Naive thymus-derived CD4-positive, alpha-beta T cell (primary cell): ENCODE measurements around the gene TNFRSF1B. TPM values are rescaled to one million over a fixed set of nuclear protein-coding genes. Genes with fewer than 3 reads are reported as not detected.

Source experiments
- ATAC-seq: fragments of 150-1000 bp; cut with Tn5 transposase; 2 replicates; pipeline ENCODE4 v1.10.0; 2021; ENCODE audit warnings: mild to moderate bottlenecking, moderate library complexity
- CTCF ChIA-PET: fragments of 350-600 bp; sonication (Branson Sonifier 250); formaldehyde crosslinking; loops from one replicate; lab custom pipeline; 2021; ENCODE audit warnings: antibody characterized with exemption; lab: Charles Lee
- POLR2A ChIA-PET: fragments of 350-600 bp; sonication (Branson Sonifier 250); formaldehyde crosslinking; loops from one replicate; lab custom pipeline; 2021; ENCODE audit warnings: antibody characterized with exemption, inconsistent platforms; lab: Charles Lee
- DNase-seq, 9 donors: peaks; one replicate each; pipeline versions ENCODE4 v3.0.0 to v3.0.0-alpha.2; 2020 to 2022; ENCODE audit warnings: mixed read lengths in 1 of 9
- H3K27ac ChIP-seq: one replicate; pipeline ENCODE4 v1.7.0; 2013; ENCODE audit warnings: mild to moderate bottlenecking, low read depth, low read length, moderate library complexity
- H3K27me3 ChIP-seq, 2 donors: one replicate each; pipeline ENCODE4 v1.7.0; 2013; ENCODE audit warnings: low read length in 2 of 2, mild to moderate bottlenecking in 2 of 2, moderate library complexity in 2 of 2; ENCODE audit not compliant: control insufficient read depth in 2 of 2, insufficient read depth in 2 of 2
- H3K36me3 ChIP-seq, 3 experiments: 1 replicate in 2 of 3; 2 replicates in 1 of 3; pipeline ENCODE4 v1.7.0; 2013; ENCODE audit warnings: low read length in 3 of 3, mild to moderate bottlenecking in 3 of 3, moderate library complexity in 1 of 3; ENCODE audit not compliant: insufficient read depth in 3 of 3, control insufficient read depth in 2 of 3
- H3K4me1 ChIP-seq, 2 donors: one replicate each; pipeline ENCODE4 v1.7.0; 2013; ENCODE audit warnings: low read length in 2 of 2, mild to moderate bottlenecking in 2 of 2, moderate library complexity in 1 of 2; ENCODE audit not compliant: control insufficient read depth in 2 of 2, insufficient read depth in 2 of 2
- H3K4me3 ChIP-seq: 2 replicates; pipeline ENCODE4 v1.7.0; 2013; ENCODE audit warnings: mild to moderate bottlenecking, low read length
- H3K9me3 ChIP-seq, 3 experiments: 1 replicate in 2 of 3; 2 replicates in 1 of 3; pipeline ENCODE4 v1.7.0; 2013; ENCODE audit warnings: low read length in 3 of 3; ENCODE audit not compliant: control insufficient read depth in 2 of 3
- H3K27ac Mint-ChIP-seq, 9 donors: one replicate each; pipeline ENCODE4 v1.8.0; 2020 to 2022; ENCODE audit warnings: mixed read lengths in 9 of 9, mild to moderate bottlenecking in 8 of 9, moderate library complexity in 5 of 9, inconsistent platforms in 2 of 9
- H3K27me3 Mint-ChIP-seq, 5 donors: one replicate each; pipeline ENCODE4 v1.8.0; 2021 to 2022; ENCODE audit warnings: mixed read lengths in 5 of 5, mild to moderate bottlenecking in 1 of 5
- H3K36me3 Mint-ChIP-seq, 5 donors: one replicate each; pipeline ENCODE4 v1.8.0; 2020 to 2022; ENCODE audit warnings: mixed read lengths in 5 of 5, mild to moderate bottlenecking in 3 of 5, inconsistent platforms in 1 of 5
- H3K4me1 Mint-ChIP-seq, 7 donors: one replicate each; pipeline ENCODE4 v1.8.0; 2020 to 2022; ENCODE audit warnings: mixed read lengths in 7 of 7, mild to moderate bottlenecking in 3 of 7, inconsistent platforms in 1 of 7
- H3K4me3 Mint-ChIP-seq, 10 donors: one replicate each; pipeline ENCODE4 v1.8.0; 2020 to 2022; ENCODE audit warnings: mild to moderate bottlenecking in 10 of 10, mixed read lengths in 10 of 10, moderate library complexity in 6 of 10, inconsistent platforms in 2 of 10
- H3K9me3 Mint-ChIP-seq, 11 donors: one replicate each; pipeline ENCODE4 v1.8.0; 2020 to 2022; ENCODE audit warnings: mixed read lengths in 11 of 11, mild to moderate bottlenecking in 4 of 11, inconsistent platforms in 1 of 11, moderate library complexity in 1 of 11
- intact Hi-C, 2 donors: fragments of 100-400 bp; cut with micrococcal nuclease; formaldehyde crosslinking; loops; one replicate each; pipeline ENCODE4 v1.15.1; 2023
- polyA plus RNA-seq, 2 donors: library from polyadenylated mRNA; unstranded; fragments of 300-500 nt; fragmentation: Illumina TruSeq; gene quantifications; one replicate each; pipeline ENCODE4 v1.2.3, GENCODE V29; 2021
- total RNA-seq, 6 experiments: library from RNA in 5 of 6; stranded (reverse) in 5 of 6; gene quantifications; 1 replicate in 5 of 6; 2 replicates in 1 of 6; pipeline ENCODE4 v1.2.3 and lab custom pipeline; 2021 to 2026

Gene TNFRSF1B
- total and polyA plus RNA-seq, 7 experiments from 2014 or later, result 30.1 to 278 (median 48.2) TPM

GRCh38 chr1:12152113-12152891, 14.5 kb upstream of the TNFRSF1B start:
- Mint-ChIP-seq H3K27me3 (no peaks in the 10 kb centered on the region), H3K36me3 (peaks cover 0 to 31% (median 0%) of the 10 kb centered on the region in 5 donors), H3K9me3 (peaks cover 0 to 11% (median 2%) of the 10 kb centered on the region in 11 donors), H3K4me1 (peaks cover 67 to 89% (median 84%) of the 10 kb centered on the region in 7 donors), H3K4me3 (peak overlapping the region; percentile 46 to 94 (median 68)), H3K27ac (peak overlapping the region; percentile 92 to 99 (median 97))
- Histone ChIP-seq H3K4me1 (peaks cover 68% of the 10 kb centered on the region in 2 donors), H3K4me3 (no peak overlapping the region), H3K27ac (peak overlapping the region; percentile 74), H3K9me3 (no peaks in the 10 kb centered on the region), H3K36me3 (no peaks in the 10 kb centered on the region), H3K27me3 (no peaks in the 10 kb centered on the region)
- ATAC-seq (peak; percentile 26), DNase-seq (no peak)
- intact Hi-C loops, result loop anchor here in 1 of 2 donors (10.0 kb wide), 1 partner anchor 282 kb away; no protein-coding TSS in a partner anchor
- POLR2A ChIA-PET, result interaction anchor here (0.9 to 7.9 kb wide), 7 partner anchors 9 to 42 kb away, joined by 4 to 125 read pairs (median 30); no protein-coding TSS in a partner anchor
- CTCF ChIA-PET, result interaction anchor here (1.2 to 1.7 kb wide), 2 partner anchors 10 to 46 kb away, joined by 3 to 4 read pairs; no protein-coding TSS in a partner anchor

- H3K36me3 ChIP-seq, result no peaks in the 10 kb centered on the region
- H3K27ac Mint-ChIP-seq, result peak overlapping the region; percentile 24 to 96 (median 79)
- H3K27me3 ChIP-seq, result no peaks in the 10 kb centered on the region
- intact Hi-C loops, result loop anchor here in 1 of 2 donors (10.0 kb wide), 1 partner anchor 282 kb away; no protein-coding TSS in a partner anchor
- POLR2A ChIA-PET, result interaction anchor here (1.7 to 7.9 kb wide), 4 partner anchors 8 to 30 kb away, joined by 6 to 125 read pairs (median 66); no protein-coding TSS in a partner anchor
- no peak overlapping the region for H3K4me3 ChIP-seq
- CTCF ChIA-PET, result interaction anchor here (0.7 to 1.2 kb wide), 2 partner anchors 9 to 45 kb away, joined by 3 read pairs; no protein-coding TSS in a partner anchor
- ATAC-seq (peak; percentile 79), DNase-seq (no peak)
- H3K9me3 ChIP-seq, result no peaks in the 10 kb centered on the region
- H3K27ac ChIP-seq, result peak overlapping the region; percentile 74
- peaks cover 0 to 11% (median 2%) of the 10 kb centered on the region in 11 donors for H3K9me3 Mint-ChIP-seq
- H3K4me1 Mint-ChIP-seq, result peaks cover 70 to 89% (median 84%) of the 10 kb centered on the region in 7 donors
- peaks cover 68 to 72% of the 10 kb centered on the region in 2 donors for H3K4me1 ChIP-seq
- peaks cover 0 to 31% (median 0%) of the 10 kb centered on the region in 5 donors for H3K36me3 Mint-ChIP-seq
- H3K4me3 Mint-ChIP-seq, result peak overlapping the region in 9 of 10 donors; percentile 20 to 73 (median 34)
- no peaks in the 10 kb centered on the region for H3K27me3 Mint-ChIP-seq
Observed at GRCh38 chr1:12153181-12153785, 13.5 kb upstream of the TNFRSF1B start.

GRCh38 chr1:12155328-12155727, 11.5 kb upstream of the TNFRSF1B start:
- H3K4me3 ChIP-seq, result no peak overlapping the region
- H3K27me3 Mint-ChIP-seq, result no peaks in the 10 kb centered on the region
- H3K27ac Mint-ChIP-seq, result peak overlapping the region in 6 of 9 donors; percentile 21 to 70 (median 54)
- ATAC-seq (no peak), DNase-seq (no peak)
- H3K27ac ChIP-seq, result no peak overlapping the region
- POLR2A ChIA-PET, result interaction anchor here (0.6 to 1.3 kb wide), 5 partner anchors 10 to 55 kb away, joined by 3 to 4 read pairs (median 4); no protein-coding TSS in a partner anchor
- peaks cover 67 to 82% (median 79%) of the 10 kb centered on the region in 7 donors for H3K4me1 Mint-ChIP-seq
- no peaks in the 10 kb centered on the region for H3K27me3 ChIP-seq
- no peaks in the 10 kb centered on the region for H3K36me3 ChIP-seq
- H3K36me3 Mint-ChIP-seq, result peaks cover 0 to 20% (median 0%) of the 10 kb centered on the region in 5 donors
- intact Hi-C loops, result loop anchor here in 1 of 2 donors (10.0 kb wide), 1 partner anchor 279 kb away; no protein-coding TSS in a partner anchor
- H3K4me1 ChIP-seq, result peaks cover 57 to 59% of the 10 kb centered on the region in 2 donors
- peak overlapping the region in 2 of 10 donors; percentile 6 to 45 for H3K4me3 Mint-ChIP-seq
- peaks cover 0 to 2% (median 0%) of the 10 kb centered on the region in 11 donors for H3K9me3 Mint-ChIP-seq
- H3K9me3 ChIP-seq, result no peaks in the 10 kb centered on the region
- CTCF ChIA-PET, result no interaction called here

- peak overlapping the region; percentile 16 for H3K4me3 ChIP-seq
- ATAC-seq (peak; percentile 44), DNase-seq (peak in 1 of 9 donors; percentile 51)
Observed at GRCh38 chr1:12157366-12158231, 9.2 kb upstream of the TNFRSF1B start.

GRCh38 chr1:12158357-12159092, 8.3 kb upstream of the TNFRSF1B start:
- Histone ChIP-seq H3K27me3 (no peaks in the 10 kb centered on the region), H3K4me3 (peak overlapping the region; percentile 16), H3K4me1 (peaks cover 51 to 59% of the 10 kb centered on the region in 2 donors), H3K9me3 (no peaks in the 10 kb centered on the region), H3K27ac (no peak overlapping the region), H3K36me3 (no peaks in the 10 kb centered on the region)
- DNase-seq (no peak), ATAC-seq (no peak)
- peaks cover 69 to 82% (median 78%) of the 10 kb centered on the region in 7 donors for H3K4me1 Mint-ChIP-seq
- H3K4me3 Mint-ChIP-seq, result peak overlapping the region; percentile 36 to 80 (median 69)
- H3K27me3 Mint-ChIP-seq, result no peaks in the 10 kb centered on the region
- peaks cover 0 to 2% (median 0%) of the 10 kb centered on the region in 11 donors for H3K9me3 Mint-ChIP-seq
- POLR2A ChIA-PET, result interaction anchor here (5.0 kb wide), 1 partner anchor 7 kb away, joined by 76 read pairs; no protein-coding TSS in a partner anchor
- CTCF ChIA-PET, result no interaction called here
- intact Hi-C loops, result loop anchor here (1.0 to 10.0 kb wide), 2 partner anchors 8 to 276 kb away; no protein-coding TSS in a partner anchor
- peaks cover 0 to 11% (median 0%) of the 10 kb centered on the region in 5 donors for H3K36me3 Mint-ChIP-seq
- H3K27ac Mint-ChIP-seq, result peak overlapping the region; percentile 72 to 97 (median 84)

More at GRCh38 chr1:12157366-12158231, 9.2 kb upstream of the TNFRSF1B start:
- no peaks in the 10 kb centered on the region for H3K9me3 ChIP-seq
- ChIA-PET POLR2A (interaction anchor here (0.7 to 1.7 kb wide), 10 partner anchors 7 to 315 kb away, joined by 3 to 9 read pairs (median 3); no protein-coding TSS in a partner anchor), CTCF (interaction anchor here (0.6 to 1.2 kb wide), 3 partner anchors 13 to 39 kb away, joined by 3 to 5 read pairs (median 5); no protein-coding TSS in a partner anchor)
- no peak overlapping the region for H3K27ac ChIP-seq
- Mint-ChIP-seq H3K4me1 (peaks cover 70 to 82% (median 79%) of the 10 kb centered on the region in 7 donors), H3K27ac (peak overlapping the region; percentile 51 to 97 (median 76)), H3K9me3 (peaks cover 0 to 2% (median 0%) of the 10 kb centered on the region in 11 donors), H3K36me3 (peaks cover 0 to 9% (median 0%) of the 10 kb centered on the region in 5 donors), H3K27me3 (no peaks in the 10 kb centered on the region), H3K4me3 (peak overlapping the region in 9 of 10 donors; percentile 55 to 80 (median 69))
- peaks cover 55 to 59% of the 10 kb centered on the region in 2 donors for H3K4me1 ChIP-seq
- intact Hi-C loops, result loop anchor here (1.0 to 10.0 kb wide), 3 partner anchors 7 to 277 kb away; partner anchors contain the start of gene TNFRSF1B (in 1 of the 2)
- no peaks in the 10 kb centered on the region for H3K36me3 ChIP-seq
- no peaks in the 10 kb centered on the region for H3K27me3 ChIP-seq
